Measurements from ENCODE around the gene LGR6.

The LGR6 gene

DNA sequence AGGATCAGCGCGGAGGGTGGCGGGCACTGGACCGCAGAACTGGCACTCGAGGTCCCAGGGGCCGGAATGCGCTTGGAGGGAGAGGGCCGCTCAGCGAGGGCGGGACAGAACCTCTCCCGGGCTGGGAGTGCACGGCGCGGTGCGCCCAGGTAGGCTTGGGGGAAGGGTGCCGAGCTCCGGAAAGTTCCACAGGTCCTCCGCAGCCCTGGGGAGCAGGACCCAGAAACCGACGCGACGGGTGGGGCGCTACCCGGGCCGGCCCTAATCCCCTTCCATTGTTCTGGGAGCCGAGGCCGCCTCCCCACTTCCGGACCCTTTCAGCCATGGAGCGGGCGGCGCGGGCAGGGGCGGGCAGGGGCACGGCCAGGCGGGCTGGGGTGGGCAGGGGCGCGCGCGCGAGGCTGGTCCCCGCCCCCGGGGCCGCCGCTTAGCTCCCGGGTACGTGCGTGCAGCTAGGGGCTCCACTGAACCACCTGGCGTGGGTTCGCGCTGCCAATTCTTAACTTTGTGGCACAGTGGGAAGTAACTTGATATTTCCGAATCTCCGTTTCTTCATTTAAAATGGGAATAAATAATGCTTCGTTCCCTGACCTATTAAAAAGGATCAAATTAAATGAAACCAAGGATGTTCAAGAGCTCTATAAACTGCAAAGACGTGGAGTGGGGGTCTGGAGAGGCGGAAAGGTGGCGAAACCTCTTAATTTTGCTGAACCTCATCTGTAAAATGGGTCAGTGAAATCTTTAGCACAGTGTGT, 20.7 kb downstream of the LGR6 start:
- no peak overlapping the region for H3K4me3 ChIP-seq (ENCODE audit: low read depth, low read length)
- no peak for DNase-seq (ENCODE audit: low read depth)
- TF ChIP-seq, protein P1, sequence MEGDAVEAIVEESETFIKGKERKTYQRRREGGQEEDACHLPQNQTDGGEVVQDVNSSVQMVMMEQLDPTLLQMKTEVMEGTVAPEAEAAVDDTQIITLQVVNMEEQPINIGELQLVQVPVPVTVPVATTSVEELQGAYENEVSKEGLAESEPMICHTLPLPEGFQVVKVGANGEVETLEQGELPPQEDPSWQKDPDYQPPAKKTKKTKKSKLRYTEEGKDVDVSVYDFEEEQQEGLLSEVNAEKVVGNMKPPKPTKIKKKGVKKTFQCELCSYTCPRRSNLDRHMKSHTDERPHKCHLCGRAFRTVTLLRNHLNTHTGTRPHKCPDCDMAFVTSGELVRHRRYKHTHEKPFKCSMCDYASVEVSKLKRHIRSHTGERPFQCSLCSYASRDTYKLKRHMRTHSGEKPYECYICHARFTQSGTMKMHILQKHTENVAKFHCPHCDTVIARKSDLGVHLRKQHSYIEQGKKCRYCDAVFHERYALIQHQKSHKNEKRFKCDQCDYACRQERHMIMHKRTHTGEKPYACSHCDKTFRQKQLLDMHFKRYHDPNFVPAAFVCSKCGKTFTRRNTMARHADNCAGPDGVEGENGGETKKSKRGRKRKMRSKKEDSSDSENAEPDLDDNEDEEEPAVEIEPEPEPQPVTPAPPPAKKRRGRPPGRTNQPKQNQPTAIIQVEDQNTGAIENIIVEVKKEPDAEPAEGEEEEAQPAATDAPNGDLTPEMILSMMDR (conservative IDR thresholded peaks at IDR 0.05; ENCODE audit: low read depth, low read length): no peak

DNA sequence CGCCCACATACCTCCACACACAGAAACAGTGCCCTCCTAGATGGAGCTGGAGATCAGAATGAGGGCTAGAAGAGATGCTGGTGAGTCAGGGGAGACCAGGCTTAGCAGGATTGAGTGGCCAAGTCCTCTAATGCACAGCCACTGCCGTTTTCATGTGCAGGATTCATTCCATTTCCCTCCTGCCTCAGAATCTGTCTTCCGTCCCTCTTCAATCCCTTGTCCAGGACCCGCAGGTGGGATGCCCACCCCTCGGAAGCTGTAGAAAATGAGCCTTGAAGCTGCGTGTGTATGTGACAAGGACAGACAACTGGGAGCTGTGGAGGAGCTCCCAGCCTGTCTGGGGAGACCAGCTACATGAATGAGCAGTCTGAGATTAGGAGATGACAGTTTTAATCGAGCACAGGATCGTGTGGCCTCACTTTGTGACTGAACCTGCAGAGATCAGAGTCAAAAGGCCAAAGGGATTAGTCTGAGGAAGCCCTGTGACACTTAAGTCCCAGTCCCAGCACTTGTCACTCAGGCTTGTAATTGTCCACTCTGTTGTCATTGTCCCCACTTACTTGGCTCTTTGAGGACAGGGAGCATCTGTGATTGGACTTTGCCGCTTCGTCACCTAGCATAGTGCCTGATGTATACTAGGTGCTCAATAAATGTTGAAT, 22.0 kb downstream of the LGR6 start:
- no peak overlapping the region for H3K4me3 ChIP-seq (ENCODE audit: low read depth, low read length)
- TF ChIP-seq, protein P1 (conservative IDR thresholded peaks at IDR 0.05; ENCODE audit: low read depth, low read length): no peak
- DNase-seq (ENCODE audit: low read depth): no peak

DNA sequence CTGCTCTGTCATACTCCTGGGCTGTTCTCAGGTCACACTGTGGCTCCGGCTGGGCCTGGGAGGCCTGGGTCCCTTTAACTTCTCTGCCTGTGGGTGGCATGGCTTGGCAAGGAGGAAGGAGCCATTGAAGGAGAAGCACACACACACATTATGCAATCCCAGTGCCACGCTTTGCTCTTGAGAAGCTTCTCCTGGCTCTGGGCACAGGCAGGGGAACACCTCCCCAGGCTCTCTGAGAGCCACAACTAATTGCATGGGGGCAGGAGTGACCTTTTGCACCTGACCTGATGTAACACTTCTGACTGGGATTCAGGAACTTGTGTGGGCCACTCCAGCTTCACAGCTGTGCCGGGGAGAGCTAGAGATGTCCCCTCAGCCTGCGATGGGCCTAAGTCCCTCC, 23.1 kb downstream of the LGR6 start:
- no peak overlapping the region for H3K4me3 ChIP-seq (ENCODE audit: low read depth, low read length)
- DNase-seq (ENCODE audit: low read depth): no peak
- TF ChIP-seq, protein P1 (conservative IDR thresholded peaks at IDR 0.05; ENCODE audit: low read depth, low read length): no peak

DNA sequence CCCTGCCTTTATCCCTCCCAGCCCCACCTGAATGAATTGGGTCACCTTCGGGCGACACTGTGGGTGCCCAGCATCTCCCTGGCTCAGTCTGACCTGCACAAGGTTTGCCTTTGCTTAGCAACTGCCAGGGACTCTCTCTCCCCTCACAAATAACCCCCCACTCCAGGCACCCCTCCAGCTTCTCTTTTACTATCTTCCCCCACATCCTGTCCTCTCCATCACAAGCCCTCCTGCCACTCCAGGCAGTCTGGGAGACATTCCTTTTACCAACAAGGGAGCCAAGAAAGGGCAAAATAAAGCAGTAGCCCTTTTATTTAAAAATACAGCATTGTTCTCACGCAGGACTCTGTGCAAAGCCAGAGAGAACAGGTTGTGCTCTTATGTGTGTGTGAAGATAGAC, 23.9 kb downstream of the LGR6 start:
- no peak overlapping the region for H3K4me3 ChIP-seq (ENCODE audit: low read depth, low read length)
- TF ChIP-seq, protein P1 (conservative IDR thresholded peaks at IDR 0.05; ENCODE audit: low read depth, low read length): no peak
- DNase-seq (ENCODE audit: low read depth): no peak

DNA sequence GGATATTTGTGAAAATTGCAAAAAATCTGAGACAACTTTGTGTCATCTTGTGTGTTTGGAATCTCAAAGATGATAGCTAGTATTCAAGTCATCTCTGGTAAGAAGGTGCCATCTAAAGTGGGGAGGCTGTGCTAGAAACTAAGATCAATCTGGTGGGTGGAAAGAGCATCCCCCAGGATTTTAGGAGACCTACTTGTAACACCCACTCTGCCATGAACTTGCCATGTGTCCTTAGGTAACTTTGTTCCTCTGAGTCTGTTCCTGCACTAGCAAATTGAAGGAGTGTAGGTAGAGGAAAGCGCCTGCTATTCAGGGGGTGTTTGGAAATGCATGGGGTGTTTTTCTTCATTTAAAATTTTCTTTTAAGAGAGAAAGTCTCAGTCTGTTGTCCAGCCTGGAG, 24.4 kb downstream of the LGR6 start:
- DNase-seq (ENCODE audit: low read depth): no peak
- no peak overlapping the region for H3K4me3 ChIP-seq (ENCODE audit: low read depth, low read length)
- TF ChIP-seq, protein P1 (conservative IDR thresholded peaks at IDR 0.05; ENCODE audit: low read depth, low read length): no peak

DNA sequence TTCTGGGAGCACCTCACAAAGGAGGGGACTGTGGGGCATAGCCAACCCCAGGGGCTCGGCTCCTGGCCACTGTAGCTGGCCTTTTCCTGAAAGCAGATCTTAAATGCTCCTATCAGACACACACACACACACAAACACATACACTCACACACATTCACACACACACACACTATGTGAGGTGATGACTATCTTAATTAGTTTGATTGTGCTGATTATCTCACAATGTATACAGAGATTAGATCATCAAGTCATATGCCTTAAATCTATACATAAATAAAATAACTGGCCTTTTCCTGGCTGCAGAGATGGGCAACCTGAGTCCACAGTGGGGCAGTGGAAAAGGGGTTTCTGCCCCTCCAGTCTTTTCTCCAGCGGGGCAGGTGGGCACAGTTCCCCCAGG, 27.1 kb downstream of the LGR6 start:
- DNase-seq (ENCODE audit: low read depth): no peak
- TF ChIP-seq, protein P1 (conservative IDR thresholded peaks at IDR 0.05; ENCODE audit: low read depth, low read length): no peak
- H3K4me3 ChIP-seq (ENCODE audit: low read depth, low read length): no peak overlapping the region

All from choroid plexus epithelial cell (primary cell).